Natural killer cell treated with Interleukin-12 subunit alpha and Interleukin-12 subunit beta and Interleukin-15 and Interleukin-18, amount 100 ng/mL, for 72 hours (primary cell): ENCODE results near the gene EHD2. TPM values are rescaled to one million over a fixed set of nuclear protein-coding genes. Genes with fewer than 3 reads are reported as not detected.
"Not testable (repeated sequence)": the region's sequence is repeated elsewhere in the genome, so short reads cannot be mapped to it uniquely, and the experiment has no call there.

Experiments
- ATAC-seq, 2 donors: fragments of 150-1000 bp; cut with Tn5 transposase in 1 of 2; sonication (Bioruptor Pico), chemical (Tn5 transposase) in 1 of 2; 2 replicates each; pipeline ENCODE4 v1.10.0; 2021
- DNase-seq: peaks from one replicate; pipeline ENCODE4 v3.0.0; 2022; ENCODE audit warnings: low spot score
- H3K27ac Mint-ChIP-seq, 2 donors: 1 replicate in 1 of 2; 2 replicates in 1 of 2; pipeline ENCODE4 v1.8.0; 2022; ENCODE audit warnings: mixed read lengths in 2 of 2, mild to moderate bottlenecking in 1 of 2, moderate library complexity in 1 of 2
- H3K27me3 Mint-ChIP-seq, 2 donors: 1 replicate in 1 of 2; 2 replicates in 1 of 2; pipeline ENCODE4 v1.8.0; 2022; ENCODE audit warnings: mixed read lengths in 2 of 2
- H3K36me3 Mint-ChIP-seq: one replicate; pipeline ENCODE4 v1.8.0; 2022; ENCODE audit warnings: mixed read lengths
- H3K4me1 Mint-ChIP-seq, 2 donors: 1 replicate in 1 of 2; 2 replicates in 1 of 2; pipeline ENCODE4 v1.8.0; 2022; ENCODE audit warnings: low read depth in 2 of 2, mixed read lengths in 2 of 2, mild to moderate bottlenecking in 1 of 2
- H3K4me3 Mint-ChIP-seq: one replicate; pipeline ENCODE4 v1.8.0; 2022; ENCODE audit warnings: mixed read lengths
- H3K9me3 Mint-ChIP-seq: 2 replicates; pipeline ENCODE4 v1.8.0; 2022; ENCODE audit warnings: mixed read lengths
- total RNA-seq, 2 donors: library from RNA; stranded (reverse); gene quantifications; one replicate each; pipeline ENCODE4 v1.2.3, GENCODE V29; 2022

The EHD2 gene
- total RNA-seq, 2 donors from 2014 or later, result not detected

DNA sequence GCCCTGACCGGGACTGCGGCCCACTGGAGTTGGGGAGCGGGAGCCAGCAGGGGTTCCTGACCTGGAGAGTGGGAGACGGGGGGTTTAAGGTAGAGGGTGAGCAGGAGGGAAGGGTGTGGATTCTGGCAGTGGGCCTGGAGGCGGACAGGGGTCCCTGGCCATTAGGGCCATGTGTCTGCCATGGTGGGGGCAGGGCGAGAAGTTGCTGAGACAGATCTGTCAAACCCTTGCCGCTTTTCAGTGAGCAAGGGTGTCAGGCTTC, 53.1 kb downstream of the EHD2 start:
- Mint-ChIP-seq H3K9me3 (no peaks in the 10 kb centered on the region), H3K4me3 (no peak overlapping the region), H3K4me1 (peaks cover 4% of the 10 kb centered on the region in 2 donors), H3K36me3 (no peaks in the 10 kb centered on the region), H3K27me3 (peaks cover 0 to 9% of the 10 kb centered on the region in 2 donors), H3K27ac (no peak overlapping the region)
- ATAC-seq, result no peak
- DNase-seq, result peak; percentile 22

GRCh38 chr19:47766670-47767069, 53.4 kb downstream of the EHD2 start:
- Mint-ChIP-seq H3K9me3 (no peaks in the 10 kb centered on the region), H3K36me3 (no peaks in the 10 kb centered on the region), H3K4me3 (no peak overlapping the region), H3K4me1 (peaks cover 4% of the 10 kb centered on the region in 2 donors), H3K27ac (no peak overlapping the region), H3K27me3 (peaks cover 0 to 9% of the 10 kb centered on the region in 2 donors)
- DNase-seq (peak; percentile 47), ATAC-seq (peak in 1 of 2 donors; percentile 7)

DNA sequence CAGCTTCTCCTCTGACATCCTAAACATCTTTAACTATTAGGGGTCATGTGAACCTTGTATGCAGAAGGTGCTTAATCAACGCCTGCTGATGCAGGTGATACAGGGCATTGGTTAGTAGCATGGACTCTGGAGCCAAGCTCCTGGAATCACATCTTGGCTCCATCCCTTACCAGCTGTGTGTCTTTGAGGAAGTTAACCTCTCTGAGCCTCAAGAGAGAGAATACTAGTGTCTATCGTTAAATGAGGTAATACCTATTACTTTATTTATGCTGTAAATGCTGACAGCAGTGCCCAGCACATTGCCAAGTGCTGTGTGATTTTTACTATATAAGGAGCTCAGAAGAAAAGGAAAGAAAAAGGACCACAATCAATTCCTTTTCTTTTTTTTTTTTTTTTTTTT, 54.1 kb downstream of the EHD2 start:
- DNase-seq (no peak), ATAC-seq (no peak)
- Mint-ChIP-seq H3K4me3 (no peak overlapping the region), H3K4me1 (peaks cover 4% of the 10 kb centered on the region in 2 donors), H3K27me3 (peaks cover 0 to 9% of the 10 kb centered on the region in 2 donors), H3K27ac (no peak overlapping the region), H3K36me3 (no peaks in the 10 kb centered on the region), H3K9me3 (no peaks in the 10 kb centered on the region)

DNA sequence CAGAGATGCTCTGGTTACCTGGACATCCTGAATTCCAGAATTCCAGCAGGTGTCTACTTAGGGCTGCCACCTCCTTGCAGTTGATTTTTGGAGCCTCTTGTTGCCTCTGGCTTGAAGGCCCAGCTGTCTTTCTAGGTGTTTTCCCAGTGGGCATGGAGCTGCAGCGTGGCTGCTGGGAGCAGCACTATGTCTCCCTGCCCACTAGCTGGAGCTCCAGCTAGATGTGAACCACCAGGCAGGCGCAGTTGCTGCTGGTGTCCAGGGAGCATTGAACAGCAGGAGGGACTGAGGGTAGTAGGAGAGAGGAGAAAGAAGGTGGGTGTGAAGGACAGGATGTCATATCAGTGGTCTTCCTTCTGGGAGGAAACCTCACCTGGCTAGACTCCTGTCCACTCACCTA, 55.4 kb downstream of the EHD2 start:
- peaks cover 4% of the 10 kb centered on the region in 2 donors for H3K4me1 Mint-ChIP-seq
- no peaks in the 10 kb centered on the region for H3K36me3 Mint-ChIP-seq
- H3K9me3 Mint-ChIP-seq, result no peaks in the 10 kb centered on the region
- peaks cover 0 to 9% of the 10 kb centered on the region in 2 donors for H3K27me3 Mint-ChIP-seq
- no peak for ATAC-seq
- no peak for DNase-seq
- no peak overlapping the region for H3K27ac Mint-ChIP-seq
- no peak overlapping the region for H3K4me3 Mint-ChIP-seq

- ATAC-seq (no peak), DNase-seq (no peak)
- H3K4me3 Mint-ChIP-seq, result no peak overlapping the region
- H3K27me3 Mint-ChIP-seq, result peaks cover 0 to 9% of the 10 kb centered on the region in 2 donors
- H3K36me3 Mint-ChIP-seq, result no peaks in the 10 kb centered on the region
- H3K27ac Mint-ChIP-seq, result no peak overlapping the region
- peaks cover 4% of the 10 kb centered on the region in 2 donors for H3K4me1 Mint-ChIP-seq
- no peaks in the 10 kb centered on the region for H3K9me3 Mint-ChIP-seq
These were observed 56.3 kb downstream of the EHD2 start for GRCh38 chr19:47769534-47769933.

DNA sequence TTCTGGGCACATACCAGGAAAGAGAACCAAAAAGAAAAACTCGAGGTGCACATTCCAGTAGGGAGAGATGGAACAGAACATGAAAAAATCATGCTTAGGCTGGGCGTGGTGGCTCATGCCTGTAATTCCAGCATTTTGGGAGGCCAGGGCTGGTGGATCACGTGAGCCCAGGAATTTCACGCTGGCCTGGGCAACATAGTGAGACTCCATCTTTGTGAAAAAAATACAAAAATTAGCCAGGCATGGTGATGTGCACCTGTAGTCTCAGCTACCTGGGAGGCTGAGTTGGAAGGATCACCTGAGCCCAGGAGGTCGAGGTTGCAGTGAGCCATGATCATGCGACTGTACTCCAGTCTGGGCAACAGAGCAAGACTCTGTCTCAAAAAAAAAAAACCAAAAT, 58.1 kb downstream of the EHD2 start:
- H3K4me3 Mint-ChIP-seq, ATAC-seq, DNase-seq, H3K36me3 Mint-ChIP-seq, H3K27me3 Mint-ChIP-seq, H3K4me1 Mint-ChIP-seq, H3K9me3 Mint-ChIP-seq, H3K27ac Mint-ChIP-seq: not testable (repeated sequence)

DNA sequence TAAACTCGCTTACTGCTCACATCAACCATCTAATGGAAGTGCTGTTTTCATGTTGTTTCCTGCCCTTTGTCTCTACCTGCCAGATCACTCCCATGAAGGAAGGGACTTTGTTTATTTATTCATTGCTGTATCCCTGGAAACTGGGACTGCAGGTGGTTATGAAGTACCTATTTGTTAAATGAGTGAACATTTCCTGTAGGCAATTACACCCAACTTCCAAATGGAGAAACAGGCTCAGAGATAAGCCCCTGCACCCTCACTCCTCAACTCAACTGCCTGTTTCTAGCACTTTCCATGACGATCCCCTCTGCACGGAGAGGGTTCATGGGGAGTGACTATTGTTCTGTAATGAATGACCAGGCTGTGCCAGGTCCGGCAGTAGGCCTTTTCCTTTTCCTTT, 63.3 kb downstream of the EHD2 start:
- no peak overlapping the region for H3K4me3 Mint-ChIP-seq
- H3K36me3 Mint-ChIP-seq, result peaks cover 4% of the 10 kb centered on the region
- no peaks in the 10 kb centered on the region for H3K27me3 Mint-ChIP-seq
- H3K27ac Mint-ChIP-seq, result no peak overlapping the region
- DNase-seq, result no peak
- H3K9me3 Mint-ChIP-seq, result no peaks in the 10 kb centered on the region
- peaks cover 22 to 24% of the 10 kb centered on the region in 2 donors for H3K4me1 Mint-ChIP-seq
- no peak for ATAC-seq

DNA sequence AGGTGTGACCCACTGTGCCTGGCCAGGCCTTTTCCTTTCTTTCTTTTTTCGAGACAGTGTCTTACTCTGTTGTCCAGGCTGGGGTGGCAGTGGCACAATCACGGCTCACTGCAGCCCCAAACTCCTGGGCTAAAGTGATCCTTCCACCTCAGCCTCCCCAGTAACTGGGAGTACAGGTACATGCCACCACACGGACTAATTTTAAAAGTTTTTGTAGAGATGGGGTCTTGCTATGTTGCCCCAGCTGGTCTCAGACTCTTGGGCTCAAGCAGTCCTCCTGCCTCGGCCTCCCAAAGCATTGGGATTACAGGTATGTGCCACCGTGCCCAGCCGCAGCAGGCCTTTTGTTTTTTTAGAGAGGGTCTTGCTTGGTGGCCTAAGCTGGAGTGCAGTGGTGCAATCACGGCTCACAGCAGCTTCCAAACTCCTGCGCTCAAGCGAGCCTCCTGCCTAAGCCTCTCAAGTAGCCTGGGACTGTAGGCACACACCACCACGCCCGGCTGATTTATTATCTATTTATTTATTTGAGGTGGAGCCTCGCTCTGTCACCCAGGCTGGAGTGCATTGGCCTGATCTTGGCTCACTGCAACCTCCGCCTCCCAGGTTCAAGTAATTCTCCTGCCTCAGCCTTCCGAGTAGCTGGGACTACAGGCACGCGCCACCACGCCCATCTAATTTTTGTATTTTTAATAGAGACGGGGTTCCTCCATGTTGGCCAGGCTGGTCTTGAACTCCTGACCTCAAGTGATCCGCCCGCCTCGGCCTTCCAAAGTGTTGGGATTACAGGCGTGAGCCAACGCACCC, 64.2 kb downstream of the EHD2 start:
- Mint-ChIP-seq H3K4me1 (peaks cover 25 to 27% of the 10 kb centered on the region in 2 donors), H3K4me3 (peak overlapping the region; percentile 98), H3K27ac (peak overlapping the region; percentile 88 to 96)
- ATAC-seq, H3K36me3 Mint-ChIP-seq, DNase-seq, H3K27me3 Mint-ChIP-seq, H3K9me3 Mint-ChIP-seq: not testable (repeated sequence)

- peak; percentile 95 to 96 for ATAC-seq
- Mint-ChIP-seq H3K27me3 (no peaks in the 10 kb centered on the region), H3K36me3 (peaks cover 7% of the 10 kb centered on the region), H3K4me1 (peaks cover 25 to 28% of the 10 kb centered on the region in 2 donors), H3K4me3 (peak within 1 kb of the TSS; percentile 98), H3K27ac (peak within 1 kb of the TSS; percentile 88 to 96), H3K9me3 (no peaks in the 10 kb centered on the region)
- DNase-seq, result peak; percentile 89
These were observed 65.1 kb downstream of the EHD2 start, which contains the start of gene SELENOW for GRCh38 chr19:47778049-47778953. TSS of gene SELENOW (plus strand) at chr19:47778703. CDS start at chr19:47778786, 83 bp downstream.

- Mint-ChIP-seq H3K36me3 (peaks cover 7% of the 10 kb centered on the region), H3K4me1 (peaks cover 25 to 28% of the 10 kb centered on the region in 2 donors), H3K27me3 (no peaks in the 10 kb centered on the region), H3K4me3 (peak overlapping the region; percentile 98), H3K27ac (peak overlapping the region; percentile 88 to 96), H3K9me3 (no peaks in the 10 kb centered on the region)
- DNase-seq, result no peak
- ATAC-seq, result no peak
These were observed 65.7 kb downstream of the EHD2 start for GRCh38 chr19:47778954-47779351.

GRCh38 chr19:47779524-47780214, 66.4 kb downstream of the EHD2 start:
- H3K36me3 Mint-ChIP-seq, result peaks cover 7% of the 10 kb centered on the region
- ATAC-seq, result no peak

DNA sequence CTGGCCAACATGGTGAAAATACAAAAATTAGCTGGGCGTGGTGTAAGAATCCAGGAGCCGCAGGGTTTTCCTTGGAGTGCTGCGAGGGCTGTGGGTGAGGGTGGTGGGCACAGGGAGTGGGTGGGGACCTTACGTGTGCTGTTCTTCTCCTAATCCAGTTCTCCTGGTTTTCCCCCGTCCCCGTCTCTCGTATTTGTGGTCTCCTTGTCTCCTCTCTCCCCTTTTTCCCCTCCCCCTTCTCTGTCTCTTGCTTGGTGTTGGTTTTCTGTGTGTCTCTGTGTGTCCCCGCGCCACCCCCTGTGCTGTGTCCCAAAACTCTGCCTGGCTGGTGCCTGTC, 67.0 kb downstream of the EHD2 start:
- ATAC-seq, result no peak
- Mint-ChIP-seq H3K9me3 (no peaks in the 10 kb centered on the region), H3K4me3 (peak overlapping the region; percentile 98), H3K4me1 (peaks cover 25 to 28% of the 10 kb centered on the region in 2 donors), H3K27me3 (no peaks in the 10 kb centered on the region), H3K27ac (peak overlapping the region; percentile 3 to 88), H3K36me3 (peaks cover 7% of the 10 kb centered on the region)
- DNase-seq, result no peak

More at GRCh38 chr19:47779524-47780214, 66.4 kb downstream of the EHD2 start:
- Mint-ChIP-seq H3K27ac (peak overlapping the region; percentile 88 to 96), H3K9me3 (no peaks in the 10 kb centered on the region), H3K4me1 (peaks cover 25 to 28% of the 10 kb centered on the region in 2 donors), H3K4me3 (peak overlapping the region; percentile 98), H3K27me3 (no peaks in the 10 kb centered on the region)
- DNase-seq, result no peak

GRCh38 chr19:47781590-47782262, 68.5 kb downstream of the EHD2 start:
- Mint-ChIP-seq H3K9me3 (no peaks in the 10 kb centered on the region), H3K27ac (no peak overlapping the region), H3K4me3 (no peak overlapping the region), H3K36me3 (peaks cover 7% of the 10 kb centered on the region), H3K4me1 (peaks cover 25 to 28% of the 10 kb centered on the region in 2 donors), H3K27me3 (no peaks in the 10 kb centered on the region)
- no peak for ATAC-seq
- no peak for DNase-seq
